Measurements from ENCODE around the gene FBF1.

GRCh38 chr17:75921596-75921995 is 19.2 kb downstream of the FBF1 start:
- TF ChIP-seq POLR2A (IDR thresholded peaks at IDR 0.05; ENCODE audit: low read depth, low read length): no peak
- no peak for TF ChIP-seq TAF1 (IDR thresholded peaks at IDR 0.05; ENCODE audit: borderline replicate concordance, low read depth, low read length)
- TF ChIP-seq POLR2AphosphoS5 (IDR thresholded peaks at IDR 0.05; ENCODE audit: low read depth, low read length): no peak
